ENCODE data around the gene DCK.

The DCK gene

DNA sequence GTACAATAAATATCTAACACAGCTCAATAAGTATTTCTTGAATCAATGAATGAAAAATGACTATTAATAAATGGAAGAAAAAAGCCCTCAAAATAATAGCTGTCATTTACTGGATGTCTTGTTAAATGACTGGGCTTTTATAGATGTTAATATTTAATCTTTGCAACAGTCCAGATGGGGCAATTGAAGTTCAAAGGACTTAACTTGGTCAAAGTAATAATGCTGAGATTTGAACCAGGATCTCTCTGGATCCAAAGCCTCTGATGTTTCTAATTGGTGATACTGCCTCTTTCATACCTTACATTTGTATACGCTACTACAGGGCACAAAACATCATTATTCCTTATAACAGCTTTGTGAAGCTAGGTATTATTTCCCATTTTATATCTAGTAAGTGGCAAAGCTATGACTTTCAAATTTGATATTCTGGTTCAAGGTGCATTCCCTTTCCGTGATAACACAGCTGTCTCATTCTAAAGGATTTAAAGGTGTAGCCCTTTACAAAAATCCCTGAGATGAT, 72.6 kb downstream of the DCK start:
- no peak for DNase-seq

DNA sequence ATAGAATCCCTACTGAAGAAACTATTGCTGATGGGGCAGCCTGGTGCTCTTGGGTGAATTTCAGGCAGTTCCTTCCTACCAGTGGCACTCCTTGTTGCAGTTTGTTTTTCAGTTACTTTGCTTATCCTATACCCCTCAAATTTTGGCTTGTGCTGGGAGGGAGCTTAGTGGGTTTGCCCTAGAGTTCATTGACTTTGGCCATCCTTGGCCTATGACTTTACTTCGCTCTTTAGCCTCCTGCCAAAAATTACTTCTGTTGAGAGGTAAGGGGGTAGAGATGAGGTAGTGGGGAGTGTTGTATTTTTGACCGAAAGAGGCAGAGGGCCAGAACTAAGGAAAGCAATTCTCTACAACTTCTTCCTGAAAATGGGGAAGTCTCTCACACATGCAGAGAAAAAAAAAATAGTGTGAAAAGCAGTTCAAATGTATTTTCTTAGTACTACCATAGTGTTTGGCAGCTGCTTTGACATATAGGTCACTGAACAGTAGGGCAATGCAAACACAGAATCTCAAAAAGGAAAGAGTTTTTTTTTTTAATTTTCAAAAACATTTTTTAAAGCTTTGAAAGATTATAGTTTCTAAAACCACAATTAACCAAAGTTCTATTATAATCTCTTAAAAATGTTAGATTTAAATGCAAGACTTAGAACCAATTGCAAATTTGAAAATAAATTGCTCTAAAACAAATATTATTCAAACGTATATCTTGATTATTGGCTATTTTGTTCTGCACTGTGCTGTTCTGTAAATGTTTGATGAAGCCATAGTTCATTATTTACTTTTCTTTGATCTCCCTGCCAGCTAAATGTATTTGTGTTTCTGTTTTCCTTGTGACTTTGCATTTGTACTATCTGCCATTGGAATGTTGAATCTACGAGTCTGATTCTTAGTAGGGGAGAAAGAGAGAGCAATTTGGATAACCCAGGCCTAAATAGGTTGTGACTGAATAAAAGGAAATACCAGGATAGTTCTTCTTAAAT, 73.6 kb downstream of the DCK start:
- no peak for DNase-seq

DNA sequence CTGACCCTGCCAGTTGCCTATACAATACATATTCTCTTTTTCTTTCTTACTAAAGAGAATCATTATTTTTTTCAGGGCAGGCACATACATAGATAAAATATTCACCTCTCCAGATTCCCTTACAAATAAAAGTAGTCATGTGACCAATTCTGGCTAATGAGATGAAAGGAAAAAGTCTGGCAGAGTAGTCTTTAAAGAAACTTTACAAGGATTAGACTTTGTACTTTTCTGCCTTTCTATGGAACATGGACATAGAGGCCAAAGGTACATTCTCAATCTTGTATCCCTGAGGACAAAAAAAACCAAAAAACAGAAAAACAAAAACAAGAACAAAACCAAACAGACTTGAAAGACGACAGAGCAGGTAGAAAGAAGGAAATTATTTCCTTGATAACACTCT, 75.6 kb downstream of the DCK start:
- DNase-seq = no peak

DNA sequence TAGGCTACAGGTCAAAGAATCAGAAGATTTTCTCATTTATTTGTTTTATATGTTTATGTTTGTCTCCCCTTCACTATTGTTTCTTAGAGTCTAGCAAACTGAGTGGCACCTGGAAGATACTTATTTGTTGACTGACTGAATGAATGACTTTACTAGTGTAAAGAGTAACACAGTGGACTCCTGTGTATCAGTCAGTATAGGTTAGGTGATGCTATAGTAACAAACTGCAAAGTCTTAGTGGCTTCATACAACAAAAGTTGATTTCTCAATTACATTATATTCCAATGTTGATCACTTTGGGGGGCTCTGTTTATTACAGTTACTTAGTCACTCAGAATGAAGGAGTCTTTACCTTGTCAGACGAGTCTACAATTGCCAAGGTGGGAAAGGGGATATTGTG, 76.6 kb downstream of the DCK start:
- no peak for DNase-seq

DNA sequence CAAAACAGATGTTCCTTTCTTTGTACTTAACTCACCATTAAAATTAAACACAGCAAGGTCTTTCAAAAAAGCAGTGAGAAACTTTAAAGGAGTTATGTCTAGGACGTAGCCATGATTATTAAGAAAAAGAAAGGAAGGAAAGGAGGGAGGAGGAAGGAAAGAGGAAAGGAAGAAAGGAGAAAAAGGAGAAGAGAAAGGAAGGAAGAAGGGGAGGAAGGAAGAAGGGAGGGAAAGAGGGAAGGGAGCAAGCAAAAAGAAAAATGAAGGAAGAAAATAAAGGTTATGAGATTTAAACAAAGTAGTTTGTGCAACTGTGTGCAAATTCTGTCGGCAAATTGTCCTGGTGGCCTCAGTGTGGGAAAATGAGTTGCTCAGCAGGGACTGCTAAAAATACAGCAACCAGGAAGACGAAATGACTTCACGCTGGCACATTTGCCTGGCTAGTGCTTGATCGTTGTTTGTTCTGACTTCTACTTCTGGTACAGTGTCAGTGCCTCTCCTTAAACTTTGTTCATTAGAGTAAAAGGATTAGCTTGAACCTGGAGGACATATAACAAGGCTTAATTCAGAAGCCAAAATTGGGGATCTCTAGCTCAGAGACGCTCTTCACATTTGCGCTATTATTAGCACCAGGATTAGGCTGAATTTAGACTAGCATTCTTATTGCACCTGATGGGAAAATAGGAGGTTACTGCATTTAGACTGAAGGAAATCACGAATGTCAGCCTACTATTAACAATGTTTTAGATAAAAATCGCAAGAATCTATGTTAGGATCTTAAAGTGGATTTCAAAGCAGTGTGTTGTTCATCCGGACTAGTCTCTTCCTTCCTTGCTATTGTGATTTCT, 81.2 kb downstream of the DCK start:
- DNase-seq = no peak

Measured in activated CD8-positive, alpha-beta memory T cell treated with anti-CD3 and anti-CD28 coated beads for 24 hours (primary cell).